Spleen (tissue), 11 donors: Measurements from ENCODE around the gene SEPTIN5. TPM values are rescaled to one million over a fixed set of nuclear protein-coding genes. Genes with fewer than 3 reads are reported as not detected.
"Not testable (repeated sequence)": the region's sequence is repeated elsewhere in the genome, so short reads cannot be mapped to it uniquely, and the experiment has no call there.

ENCODE experiments used
- DNase-seq: peaks from one replicate; pipeline ENCODE4 v3.0.0-alpha.2; 2020
- H3K27ac ChIP-seq, 8 donors: fragments of 200-600 bp; sonication (generic) in 7 of 8; 1 replicate in 4 of 8; 2 replicates in 4 of 8; pipeline versions ENCODE4 v1.5.0 to v1.8.0; 2016 to 2021; ENCODE audit warnings: inconsistent platforms in 4 of 8, mild to moderate bottlenecking in 4 of 8, moderate library complexity in 1 of 8
- H3K27me3 ChIP-seq, 7 donors: fragments of 200-600 bp; sonication (generic) in 6 of 7; replicated peaks in 1 of 7; 1 replicate in 4 of 7; 2 replicates in 3 of 7; pipeline versions ENCODE4 v1.5.0 to v1.8.0; 2016 to 2021; ENCODE audit warnings: inconsistent platforms in 3 of 7, mild to moderate bottlenecking in 1 of 7
- H3K36me3 ChIP-seq, 6 donors: fragments of 200-600 bp; sonication (generic) in 5 of 6; 1 replicate in 4 of 6; 2 replicates in 2 of 6; pipeline versions ENCODE4 v1.5.0 to v1.8.0; 2016 to 2021; ENCODE audit warnings: inconsistent platforms in 2 of 6
- H3K4me1 ChIP-seq, 6 donors: fragments of 200-600 bp; sonication (generic) in 5 of 6; 1 replicate in 3 of 6; 2 replicates in 3 of 6; pipeline versions ENCODE4 v1.5.0 to v1.8.0; 2016 to 2021; ENCODE audit warnings: inconsistent platforms in 3 of 6
- H3K4me3 ChIP-seq, 8 donors: fragments of 200-600 bp; sonication (generic) in 7 of 8; 1 replicate in 4 of 8; 2 replicates in 4 of 8; pipeline versions ENCODE4 v1.5.0 to v1.8.0; 2016 to 2021; ENCODE audit warnings: inconsistent platforms in 4 of 8, mild to moderate bottlenecking in 4 of 8, moderate library complexity in 2 of 8
- H3K9me3 ChIP-seq, 8 donors: fragments of 200-600 bp; sonication (generic) in 7 of 8; 1 replicate in 4 of 8; 2 replicates in 4 of 8; pipeline versions ENCODE4 v1.5.0 to v1.8.0; 2016 to 2021; ENCODE audit warnings: inconsistent platforms in 4 of 8
- CTCF ChIP-seq, 11 experiments: fragments of 200-600 bp in 7 of 11; fragments of 450-650 bp in 4 of 11; sonication (generic) in 4 of 11; IDR thresholded peaks in 8 of 11; conservative IDR thresholded peaks in 3 of 11; 1 replicate in 7 of 11; 2 replicates in 4 of 11; pipeline versions ENCODE4 v1.4.0 to v1.8.0; 2016 to 2021; ENCODE audit warnings: antibody characterized with exemption in 11 of 11, inconsistent platforms in 4 of 11, mild to moderate bottlenecking in 1 of 11
- POLR2A ChIP-seq, 3 donors: fragments of 450-650 bp; IDR thresholded peaks; one replicate each; pipeline ENCODE4 v1.5.1; 2017; ENCODE audit warnings: antibody characterized with exemption in 3 of 3, mild to moderate bottlenecking in 1 of 3
- POLR2AphosphoS5 ChIP-seq, 3 donors: sonication (generic); formaldehyde crosslinking; IDR thresholded peaks; one replicate each; pipeline ENCODE4 v1.5.1; 2017; ENCODE audit warnings: antibody characterized with exemption in 3 of 3
- WGBS, 5 donors: extraction: QIAGEN DNeasy Blood & Tissue Kit in 3 of 5; methylation state at CpG; one replicate each; pipeline versions ENCODE4 v1.1.5 to v1.1.7; 2013 to 2018; 5-methylcytosine and 5-hydroxymethylcytosine counted together
- intact Hi-C: fragments of 100-400 bp; cut with DNase I; formaldehyde crosslinking; loops from one replicate; pipeline ENCODE4 v1.15.0; 2023; ENCODE audit warnings: low total_unique reads
- polyA plus RNA-seq, 3 donors: library from polyadenylated mRNA; stranded (reverse); fragments of 200-250 nt; gene quantifications; one replicate each; pipeline ENCODE4 v1.2.1, GENCODE V29; 2013
- total RNA-seq, 7 donors: library from RNA; depleted of rRNA in 3 of 7; stranded (reverse); fragments of >200 nt in 3 of 7; fragmentation: NEBNext Ultra II Directional in 4 of 7; extraction: Animal tissue kit (Norgen Biotek cat#: 25700) in 4 of 7; gene quantifications; one replicate each; pipeline versions ENCODE4 v1.1.0 to v1.2.1, GENCODE V29; 2016 to 2021
- donor health status: healthy with polysubstance abuse.
- donor health status: DM: no; HTN: no; CAD: no; lungs with moderate emphysema.
- donor health status: DM: no; HTN: no; CAD: no.
- donor health status: Bipolar disorder and iron deficiency.
- donor health status: healthy.
- donor health status: DM: no; HTN: no; CAD: no.
- donor health status: DM: yes; HTN: yes; CAD: no.

The SEPTIN5 gene
- total and polyA plus RNA-seq, 10 donors, result 4.0 to 19.2 (median 11.8) TPM

- Histone ChIP-seq H3K9me3 (peaks cover 0 to 4% (median 0%) of the 10 kb centered on the region in 8 donors), H3K36me3 (no peaks in the 10 kb centered on the region), H3K27me3 (peaks cover 0 to 18% (median 0%) of the 10 kb centered on the region in 7 donors), H3K4me3 (no peak overlapping the region), H3K4me1 (no peaks in the 10 kb centered on the region), H3K27ac (no peak overlapping the region)
- TF ChIP-seq POLR2A (IDR thresholded peaks at IDR 0.05) (no peak), POLR2AphosphoS5 (IDR thresholded peaks at IDR 0.05) (no peak)
- intact Hi-C loops, result no loop called here
- no peak for DNase-seq
- WGBS, 5 donors, result 73 to 87% (median 84%) methylated on average over 11 of the region's 11 CpGs
Measured at GRCh38 chr22:19674129-19674928, 40.0 kb upstream of the SEPTIN5 start.

GRCh38 chr22:19674929-19675253, 39.4 kb upstream of the SEPTIN5 start:
- Histone ChIP-seq H3K27me3 (peaks cover 0 to 24% (median 5%) of the 10 kb centered on the region in 7 donors), H3K9me3 (peaks cover 0 to 4% (median 0%) of the 10 kb centered on the region in 8 donors), H3K4me3 (no peak overlapping the region), H3K36me3 (no peaks in the 10 kb centered on the region), H3K4me1 (peaks cover 0 to 3% (median 0%) of the 10 kb centered on the region in 6 donors), H3K27ac (no peak overlapping the region)
- 84 to 90% (median 89%) methylated on average over 9 to 10 of the region's 10 CpGs for WGBS, 5 donors
- intact Hi-C loops, result no loop called here
- DNase-seq, result no peak
- TF ChIP-seq CTCF (IDR thresholded peaks at IDR 0.05 in 8 of 11, conservative IDR thresholded peaks at IDR 0.05 in 3 of 11) (no peak), POLR2AphosphoS5 (IDR thresholded peaks at IDR 0.05) (no peak), POLR2A (IDR thresholded peaks at IDR 0.05) (no peak)

- 83 to 93% (median 89%) methylated on average over 7 of the region's 7 CpGs for WGBS, 5 donors
- intact Hi-C loops, result no loop called here
- peaks cover 0 to 29% (median 10%) of the 10 kb centered on the region in 7 donors for H3K27me3 ChIP-seq
- H3K4me3 ChIP-seq, result no peak overlapping the region
- no peak for DNase-seq
- H3K27ac ChIP-seq, result no peak overlapping the region
- no peaks in the 10 kb centered on the region for H3K36me3 ChIP-seq
- TF ChIP-seq POLR2AphosphoS5 (IDR thresholded peaks at IDR 0.05) (no peak), CTCF (IDR thresholded peaks at IDR 0.05 in 8 of 11, conservative IDR thresholded peaks at IDR 0.05 in 3 of 11) (no peak), POLR2A (IDR thresholded peaks at IDR 0.05) (no peak)
- peaks cover 0 to 4% (median 0%) of the 10 kb centered on the region in 6 donors for H3K4me1 ChIP-seq
- peaks cover 0 to 4% (median 0%) of the 10 kb centered on the region in 8 donors for H3K9me3 ChIP-seq
Measured at GRCh38 chr22:19675428-19675827, 38.9 kb upstream of the SEPTIN5 start.

GRCh38 chr22:19676437-19676836, 37.9 kb upstream of the SEPTIN5 start:
- DNase-seq, H3K27ac ChIP-seq, H3K4me3 ChIP-seq, H3K9me3 ChIP-seq, intact Hi-C loops, H3K4me1 ChIP-seq, H3K36me3 ChIP-seq: not testable (repeated sequence)
- peaks cover 0 to 36% (median 11%) of the 10 kb centered on the region in 7 donors for H3K27me3 ChIP-seq
- WGBS, 5 donors, result 88 to 94% (median 91%) methylated on average over 1 of the region's 1 CpG

- DNase-seq, result no peak
- intact Hi-C loops, result no loop called here
Measured at GRCh38 chr22:19678949-19679521, 35.3 kb upstream of the SEPTIN5 start.

More at GRCh38 chr22:19678949-19679521, 35.3 kb upstream of the SEPTIN5 start:
- Histone ChIP-seq H3K9me3 (no peaks in the 10 kb centered on the region), H3K4me3 (no peak overlapping the region), H3K36me3 (no peaks in the 10 kb centered on the region), H3K4me1 (peaks cover 0 to 4% (median 0%) of the 10 kb centered on the region in 6 donors), H3K27ac (no peak overlapping the region), H3K27me3 (peaks cover 0 to 42% (median 11%) of the 10 kb centered on the region in 7 donors)
- 69 to 83% (median 78%) methylated on average over 11 of the region's 11 CpGs for WGBS, 5 donors
- TF ChIP-seq POLR2A (IDR thresholded peaks at IDR 0.05) (no peak), POLR2AphosphoS5 (IDR thresholded peaks at IDR 0.05) (no peak), CTCF (IDR thresholded peaks at IDR 0.05 in 8 of 11, conservative IDR thresholded peaks at IDR 0.05 in 3 of 11) (no peak)
